Thoracic aorta (tissue), 2 donors: ENCODE results near the gene OR2T10. TPM values are rescaled to one million over a fixed set of nuclear protein-coding genes. Genes with fewer than 3 reads are reported as not detected.
"Not testable (repeated sequence)": the region's sequence is repeated elsewhere in the genome, so short reads cannot be mapped to it uniquely, and the experiment has no call there.

Experiments
- ATAC-seq: fragments of 150-250 bp; one replicate; pipeline ENCODE4 v1.8.0; 2017; ENCODE audit warnings: low read depth; ENCODE audit not compliant: insufficient number of reproducible peaks, low FRiP score
- DNase-seq: peaks from one replicate; pipeline ENCODE4 v3.0.0-alpha.2; 2020; ENCODE audit warnings: low spot score
- H3K27ac ChIP-seq, 2 donors: fragments of 200-600 bp; sonication (generic); 1 replicate in 1 of 2; 2 replicates in 1 of 2; pipeline ENCODE4 v1.5.1; 2016; ENCODE audit warnings: mild to moderate bottlenecking in 2 of 2, moderate library complexity in 2 of 2
- H3K27me3 ChIP-seq: fragments of 200-600 bp; sonication (generic); replicated peaks from 2 replicates; pipeline ENCODE4 v1.6.0; 2016; ENCODE audit warnings: mild to moderate bottlenecking; ENCODE audit not compliant: insufficient read depth
- H3K36me3 ChIP-seq: fragments of 200-600 bp; sonication (generic); one replicate; pipeline ENCODE4 v1.5.1; 2016
- H3K4me1 ChIP-seq, 2 donors: fragments of 200-600 bp; sonication (generic); 1 replicate in 1 of 2; 2 replicates in 1 of 2; pipeline versions ENCODE4 v1.5.1 to v1.6.0; 2016; ENCODE audit warnings: low read depth in 2 of 2, mild to moderate bottlenecking in 1 of 2; ENCODE audit not compliant: control insufficient read depth in 1 of 2
- H3K4me3 ChIP-seq: fragments of 200-600 bp; sonication (generic); 2 replicates; pipeline ENCODE4 v1.5.1; 2016; ENCODE audit warnings: mild to moderate bottlenecking
- H3K9me3 ChIP-seq: fragments of 200-600 bp; sonication (generic); 2 replicates; pipeline ENCODE4 v1.5.1; 2016
- CTCF ChIP-seq: fragments of 200-600 bp; sonication (generic); IDR thresholded peaks from one replicate; pipeline ENCODE4 v1.5.1; 2019; ENCODE audit warnings: antibody characterized with exemption
- total RNA-seq, 2 donors: library from RNA; depleted of rRNA; stranded (reverse); fragments of >200 nt; gene quantifications; one replicate each; pipeline versions ENCODE4 v1.1.0 to v1.2.3, GENCODE V29; 2016

Gene OR2T10, protein sequence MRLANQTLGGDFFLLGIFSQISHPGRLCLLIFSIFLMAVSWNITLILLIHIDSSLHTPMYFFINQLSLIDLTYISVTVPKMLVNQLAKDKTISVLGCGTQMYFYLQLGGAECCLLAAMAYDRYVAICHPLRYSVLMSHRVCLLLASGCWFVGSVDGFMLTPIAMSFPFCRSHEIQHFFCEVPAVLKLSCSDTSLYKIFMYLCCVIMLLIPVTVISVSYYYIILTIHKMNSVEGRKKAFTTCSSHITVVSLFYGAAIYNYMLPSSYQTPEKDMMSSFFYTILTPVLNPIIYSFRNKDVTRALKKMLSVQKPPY
- not detected for total RNA-seq

DNA sequence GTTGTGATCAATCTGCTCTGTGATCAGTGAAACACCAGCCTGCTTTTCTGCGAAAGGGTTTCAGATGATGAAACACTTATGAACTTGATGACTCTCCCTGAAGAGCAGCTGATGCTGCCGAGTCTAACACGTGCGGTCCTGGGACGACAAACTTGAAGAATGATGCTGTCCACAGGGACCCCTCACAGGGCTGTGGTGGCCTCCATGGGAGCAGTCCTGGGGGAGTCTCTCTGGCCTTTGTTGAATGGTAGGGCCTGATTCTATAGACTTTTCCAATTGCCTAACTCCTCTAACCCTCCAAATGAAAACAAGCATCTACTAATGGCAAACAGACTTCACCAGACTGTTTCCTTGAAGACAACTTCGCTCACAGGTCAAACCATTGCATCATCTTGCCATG, at the start of gene OR2T10:
OR2T10 (minus strand) TSS at position 112 of the 400 bp plus-strand sequence. CDS start 3,932 bp downstream, outside the sequence.
- Histone ChIP-seq H3K9me3 (no peaks in the 10 kb centered on the region), H3K27me3 (no peaks in the 10 kb centered on the region), H3K4me3 (no peak within 1 kb of the TSS), H3K4me1 (no peaks in the 10 kb centered on the region), H3K36me3 (no peaks in the 10 kb centered on the region), H3K27ac (no peak within 1 kb of the TSS)
- ATAC-seq (no peak), DNase-seq (no peak)
- no peak for TF ChIP-seq CTCF

GRCh38 chr1:248645178-248645577, 47.7 kb upstream of the OR2T10 start, which contains the start of gene OR2T35:
TSS of gene OR2T35 (minus strand) at chr1:248645278. CDS start at chr1:248639258, 6,020 bp downstream.
- H3K4me1 ChIP-seq, ATAC-seq, H3K27me3 ChIP-seq, DNase-seq, H3K4me3 ChIP-seq, H3K36me3 ChIP-seq, H3K9me3 ChIP-seq, H3K27ac ChIP-seq: not testable (repeated sequence)

DNA sequence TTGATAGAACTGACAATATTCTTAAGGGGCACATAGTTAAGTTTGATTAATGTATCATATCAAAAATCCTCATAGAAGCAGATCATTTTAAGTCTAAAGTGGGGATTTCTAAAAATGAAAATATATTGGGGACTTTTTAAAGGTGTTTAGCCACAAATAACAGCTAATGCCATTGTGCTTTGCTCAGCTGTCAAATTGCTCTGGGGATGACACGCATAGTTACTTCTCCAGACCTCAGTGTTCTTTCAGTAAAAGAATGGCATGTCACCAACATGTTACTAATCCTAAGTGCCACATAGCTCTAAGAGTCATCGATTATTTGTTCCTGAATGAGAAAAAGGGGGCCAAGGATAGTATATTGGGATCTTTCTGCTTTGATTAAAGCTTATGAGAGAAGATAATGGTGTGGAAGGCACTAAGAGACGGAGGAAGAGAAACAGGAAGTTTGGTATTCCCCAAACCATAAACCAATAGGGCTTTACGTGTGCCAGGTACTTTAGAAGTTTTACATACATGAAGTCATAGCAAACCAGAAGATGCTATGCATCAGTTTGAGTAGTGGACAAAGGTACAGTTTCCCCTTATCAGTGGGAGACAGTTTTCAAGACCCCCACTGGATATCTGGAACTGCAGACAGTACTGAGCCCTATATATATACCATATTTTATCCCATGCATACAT, 45.6 kb upstream of the OR2T10 start:
- not testable (repeated sequence) for DNase-seq, H3K36me3 ChIP-seq, H3K4me3 ChIP-seq, H3K27ac ChIP-seq, H3K27me3 ChIP-seq, ATAC-seq, H3K9me3 ChIP-seq, H3K4me1 ChIP-seq

DNA sequence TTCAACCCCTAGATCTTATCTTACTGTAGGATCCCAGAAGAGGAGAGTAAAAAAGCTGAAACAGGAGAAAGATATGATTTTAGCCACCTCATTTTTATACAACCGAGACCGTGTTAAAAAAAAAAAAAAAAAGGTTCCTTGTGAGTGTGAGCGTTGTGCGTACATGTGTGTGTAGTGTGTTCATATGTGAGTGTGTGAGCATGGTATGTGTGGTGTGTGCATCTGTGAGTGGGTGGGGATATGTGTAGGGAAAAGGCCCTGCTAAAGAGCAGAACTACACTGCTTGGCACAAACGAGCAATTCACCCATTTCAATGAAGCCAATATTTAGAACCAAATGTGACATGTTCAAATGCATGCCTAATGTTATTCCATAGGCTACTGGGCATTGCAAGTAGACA, 44.1 kb upstream of the OR2T10 start:
- H3K4me3 ChIP-seq, H3K36me3 ChIP-seq, H3K4me1 ChIP-seq, ATAC-seq, DNase-seq, H3K27me3 ChIP-seq, H3K27ac ChIP-seq, H3K9me3 ChIP-seq: not testable (repeated sequence)

DNA sequence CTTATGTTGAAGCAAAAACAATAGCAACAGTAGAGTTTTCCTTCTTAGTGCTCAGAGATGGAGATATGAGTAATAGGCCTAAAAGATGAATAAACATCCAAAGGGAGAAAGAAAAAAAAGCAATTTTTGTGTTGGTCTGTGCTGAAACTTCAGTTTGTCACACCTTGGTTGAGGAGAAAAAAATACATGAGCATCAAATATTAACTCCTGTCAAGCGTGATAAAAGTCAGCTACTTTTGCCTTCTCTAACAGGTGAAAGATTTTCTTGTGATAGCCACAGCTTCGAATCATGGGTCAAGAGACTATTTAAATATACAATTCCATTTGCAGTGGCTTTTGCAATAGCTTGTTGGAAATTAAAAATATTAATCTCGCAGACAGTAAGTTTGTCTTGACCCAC, 43.4 kb upstream of the OR2T10 start:
- not testable (repeated sequence) for H3K9me3 ChIP-seq, H3K36me3 ChIP-seq, H3K4me3 ChIP-seq, H3K27ac ChIP-seq, DNase-seq, H3K4me1 ChIP-seq, ATAC-seq, H3K27me3 ChIP-seq

GRCh38 chr1:248639652-248640051, 42.2 kb upstream of the OR2T10 start:
- ATAC-seq, H3K36me3 ChIP-seq, H3K27ac ChIP-seq, DNase-seq, H3K4me3 ChIP-seq, H3K9me3 ChIP-seq, H3K4me1 ChIP-seq, H3K27me3 ChIP-seq: not testable (repeated sequence)

GRCh38 chr1:248636612-248637011, 39.1 kb upstream of the OR2T10 start:
- not testable (repeated sequence) for ATAC-seq, DNase-seq

GRCh38 chr1:248634991-248635390, 37.5 kb upstream of the OR2T10 start, which contains the start of gene OR2T11:
TSS of gene OR2T11 (minus strand) at chr1:248635091. CDS start at chr1:248627128, 7,963 bp downstream.
- not testable (repeated sequence) for H3K27ac ChIP-seq, H3K36me3 ChIP-seq, H3K4me1 ChIP-seq, H3K4me3 ChIP-seq, DNase-seq, H3K27me3 ChIP-seq, ATAC-seq, H3K9me3 ChIP-seq

More at GRCh38 chr1:248636612-248637011, 39.1 kb upstream of the OR2T10 start:
- not testable (repeated sequence) for H3K4me3 ChIP-seq, H3K27me3 ChIP-seq, H3K36me3 ChIP-seq, H3K4me1 ChIP-seq, H3K9me3 ChIP-seq, H3K27ac ChIP-seq
